GM18502 (cell line): Measurements from ENCODE around the gene C11orf71.

ENCODE experiments used
- ATAC-seq: cut with Tn5 transposase; IDR thresholded peaks from one replicate; pipeline ENCODE4 v1.9.1; 2021; ENCODE audit warnings: mild to moderate bottlenecking; ENCODE audit not compliant: unreplicated experiment, poor library complexity

The C11orf71 gene

GRCh38 chr11:114400915-114401223, 558 bp upstream of the C11orf71 start:
- ATAC-seq = no peak

DNA sequence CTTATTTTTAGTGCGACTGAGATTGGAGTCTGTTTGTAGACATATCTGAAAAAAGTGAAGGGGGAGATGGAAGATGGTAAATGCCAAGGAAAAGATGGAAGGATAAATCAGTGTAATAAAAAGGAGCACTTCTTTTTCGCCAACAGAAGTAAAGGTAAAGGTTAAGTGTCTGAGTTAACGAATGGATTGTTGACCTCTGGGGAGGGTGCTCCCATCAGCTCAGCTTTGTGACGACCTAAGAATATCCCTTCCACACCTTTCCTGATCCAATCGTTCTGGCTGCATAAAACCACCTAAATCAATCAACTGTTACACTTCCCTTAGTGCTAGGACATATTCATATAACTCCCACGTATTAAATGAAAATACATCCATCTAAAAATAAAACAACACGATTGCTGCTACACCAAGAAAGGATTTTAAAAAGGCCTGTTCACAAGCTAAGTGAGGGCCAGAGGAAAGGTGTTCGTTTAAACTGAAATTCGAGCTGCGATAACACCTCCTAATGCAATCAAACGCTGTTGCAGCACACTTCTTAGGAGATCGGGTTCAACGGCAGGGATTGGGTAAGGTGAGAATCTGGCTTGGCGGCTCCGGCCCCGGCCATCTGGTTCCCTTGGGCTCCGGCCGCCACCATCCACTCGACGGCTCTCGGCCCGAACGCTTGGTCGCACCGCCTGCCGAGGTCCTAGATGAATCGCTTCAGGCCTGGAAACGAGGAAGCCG, 658 bp downstream of the C11orf71 start:
- ATAC-seq = peak; percentile 34

GRCh38 chr11:114398303-114398920, 1.9 kb downstream of the C11orf71 start:
- no peak for ATAC-seq

DNA sequence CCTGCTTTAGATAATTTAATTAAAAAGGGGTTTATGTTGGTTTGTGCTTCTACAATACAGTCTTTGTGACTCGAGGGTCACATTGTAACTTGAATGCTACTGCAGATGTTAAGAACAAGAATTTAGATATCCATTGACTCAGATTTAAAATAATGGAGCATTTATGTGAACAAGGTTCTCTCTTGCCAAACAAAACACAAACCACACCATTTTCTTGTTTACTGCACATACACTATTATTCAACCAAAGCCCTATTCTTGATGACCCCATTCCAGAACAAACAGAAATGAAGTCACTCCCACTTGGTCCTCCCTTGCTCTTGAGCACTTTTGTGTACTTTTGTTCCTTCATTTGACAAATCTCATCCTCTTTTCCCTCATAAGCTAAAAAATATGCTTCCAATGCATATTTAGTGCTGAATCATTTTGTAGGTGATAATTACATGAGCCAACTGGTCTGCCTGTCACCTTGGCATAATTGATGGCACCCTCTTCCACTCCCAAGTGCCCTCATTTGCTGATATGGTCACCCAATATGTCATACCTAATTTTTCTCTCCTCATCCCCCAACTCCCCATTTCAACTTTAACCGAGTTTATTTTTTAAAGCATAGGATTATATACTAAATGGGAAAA, 2.8 kb downstream of the C11orf71 start:
- no peak for ATAC-seq

- ATAC-seq = no peak
Measured at GRCh38 chr11:114396916-114397315, 3.4 kb downstream of the C11orf71 start.

DNA sequence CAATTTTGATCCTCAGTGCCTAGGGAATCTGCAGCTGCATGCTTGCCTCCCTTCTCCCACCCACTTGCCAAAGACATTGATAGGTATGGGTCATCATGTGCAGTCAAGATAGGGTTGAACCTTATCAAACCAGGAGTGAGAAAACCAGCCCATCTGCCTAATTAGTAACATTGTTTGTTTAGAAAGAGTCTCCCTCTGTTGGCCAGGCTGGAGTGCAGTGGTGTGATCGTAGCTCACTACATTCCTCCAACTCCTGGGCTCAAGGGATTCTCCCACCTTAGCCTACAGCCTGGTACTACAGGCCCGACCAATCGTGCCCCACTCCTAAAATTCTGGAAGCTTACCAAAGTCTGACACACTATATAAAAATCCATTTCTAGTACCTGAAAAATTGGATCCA, 4.6 kb downstream of the C11orf71 start:
- ATAC-seq = no peak

GRCh38 chr11:114392735-114393667, 7.3 kb downstream of the C11orf71 start:
- no peak for ATAC-seq

- ATAC-seq = no peak
Measured at GRCh38 chr11:114386545-114386944, 13.8 kb downstream of the C11orf71 start.

GRCh38 chr11:114386131-114386530, 14.2 kb downstream of the C11orf71 start:
- no peak for ATAC-seq

- ATAC-seq = no peak
Measured at GRCh38 chr11:114384487-114384886, 15.8 kb downstream of the C11orf71 start.

- no peak for ATAC-seq
Measured at GRCh38 chr11:114382509-114382908, 17.8 kb downstream of the C11orf71 start.

- ATAC-seq = no peak
Measured at GRCh38 chr11:114379394-114380069, 20.8 kb downstream of the C11orf71 start.

DNA sequence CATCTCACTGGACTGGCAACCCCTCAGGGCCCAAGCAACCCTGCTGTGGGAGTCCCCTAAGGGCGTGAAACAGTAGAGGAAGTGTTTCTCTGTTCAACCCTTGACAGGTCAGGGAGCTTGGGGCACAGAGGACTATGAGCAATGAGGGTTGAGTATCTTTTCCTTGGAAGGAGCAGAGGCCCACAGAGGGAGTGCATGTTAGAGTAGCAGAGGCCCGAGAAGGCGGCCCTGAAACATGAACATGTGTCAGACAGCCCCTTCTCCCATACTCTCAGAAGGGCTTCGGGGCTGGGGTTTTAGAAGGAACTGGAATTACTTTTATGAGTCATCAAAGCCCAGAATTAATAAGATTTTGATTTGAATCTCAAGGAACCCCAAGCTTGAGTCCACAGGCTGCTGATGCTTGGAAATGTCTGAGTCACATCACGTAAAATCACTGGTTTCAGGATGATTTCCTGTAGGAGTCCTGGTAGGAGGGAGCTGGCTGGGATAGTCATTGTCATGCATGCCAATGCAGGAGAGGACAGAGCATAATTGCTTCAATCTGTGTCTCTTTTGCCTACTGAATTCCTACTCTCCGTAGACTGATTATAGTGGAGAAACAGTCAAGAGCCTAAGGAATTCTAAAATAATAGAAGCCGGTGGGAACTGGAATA, 22.6 kb downstream of the C11orf71 start:
- ATAC-seq = no peak

- ATAC-seq = no peak
Measured at GRCh38 chr11:114375052-114375451, 25.3 kb downstream of the C11orf71 start.

DNA sequence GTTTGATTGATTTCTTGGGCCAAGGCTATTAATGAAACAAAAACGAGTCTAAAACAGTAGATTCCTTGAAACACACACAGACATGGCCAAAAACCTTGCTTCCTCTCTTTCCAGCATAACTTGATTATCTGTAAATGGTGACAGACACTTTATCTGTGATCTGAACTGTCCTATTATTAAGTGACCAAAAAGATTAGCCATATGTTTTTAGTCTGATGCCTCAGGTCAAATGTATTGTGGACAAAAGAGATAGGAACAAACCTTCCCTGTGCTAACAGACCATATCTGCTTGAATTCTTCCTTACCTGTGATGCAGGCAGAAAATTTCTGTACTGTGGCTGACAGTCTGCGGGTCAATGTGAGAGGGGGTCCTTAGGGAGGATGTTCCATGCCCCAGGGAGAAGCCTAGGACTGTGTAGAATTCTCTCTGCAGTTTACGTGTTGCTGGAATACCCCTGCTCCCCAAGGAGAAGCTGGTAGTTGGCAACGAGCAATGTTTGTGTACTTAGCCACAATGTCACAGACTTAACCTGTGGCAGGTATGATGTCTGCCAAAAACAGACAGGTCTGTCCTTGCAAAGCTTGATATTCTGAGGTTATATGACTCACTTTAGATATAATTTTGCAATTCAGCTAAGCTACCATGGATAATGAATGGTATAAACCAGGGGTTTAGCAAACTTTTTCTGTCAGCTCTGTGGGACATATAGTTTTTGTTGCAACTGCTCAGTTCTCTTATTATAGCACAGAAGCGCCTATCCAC, 31.2 kb downstream of the C11orf71 start:
- ATAC-seq = no peak

DNA sequence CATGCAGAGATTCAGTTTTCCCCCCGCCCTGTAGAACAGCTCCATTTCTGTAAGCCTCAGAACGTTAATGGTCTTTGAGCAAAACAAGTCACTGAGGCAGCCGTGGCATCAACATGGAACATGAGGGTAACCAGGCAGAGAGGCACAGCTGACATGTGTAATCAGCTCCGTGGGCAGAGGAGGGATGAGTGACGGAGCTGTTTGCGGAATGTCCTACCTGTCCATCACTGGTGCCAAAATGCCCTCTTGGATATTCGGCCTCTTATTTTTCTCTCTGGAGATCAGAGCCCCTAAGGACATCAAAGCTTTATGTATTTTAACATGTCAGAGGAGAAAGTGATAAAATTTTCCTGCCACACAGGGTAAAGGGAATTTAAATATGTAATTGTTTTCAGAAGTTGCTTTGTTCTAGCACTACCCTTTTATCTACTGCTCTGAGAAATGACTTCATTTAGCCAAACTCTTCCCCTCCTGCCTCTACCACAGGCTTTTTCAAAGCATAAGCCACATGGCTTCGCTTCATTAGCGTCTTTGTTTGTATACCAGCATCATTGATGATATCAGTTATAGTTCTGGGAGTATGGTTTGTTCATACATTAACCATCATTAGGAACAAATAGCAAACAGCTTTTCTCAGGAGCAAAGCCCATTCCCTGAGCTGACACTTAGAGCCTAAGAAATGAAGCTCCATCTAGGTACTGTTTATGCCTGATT, 32.9 kb downstream of the C11orf71 start:
- no peak for ATAC-seq

- ATAC-seq = no peak
Measured at GRCh38 chr11:114366331-114367243, 33.7 kb downstream of the C11orf71 start.
